OCI-LY7 (cell line): ENCODE results near the gene TNFAIP3.

Experiments
- CTCF ChIP-seq: fragments of 200-600 bp; sonication (generic); conservative IDR thresholded peaks from 2 replicates; pipeline ENCODE4 v1.5.1; 2014; ENCODE audit warnings: mild to moderate bottlenecking, antibody characterized with exemption, low read length, moderate library complexity, mixed read lengths
- EZH2phosphoT487 ChIP-seq: fragments of 200-600 bp; sonication (generic); IDR thresholded peaks from 2 replicates; pipeline ENCODE4 v1.6.1; 2018; ENCODE audit warnings: low read depth, borderline replicate concordance, mild to moderate bottlenecking, mixed run types, antibody characterized with exemption, low read length, moderate library complexity, mixed read lengths

DNA sequence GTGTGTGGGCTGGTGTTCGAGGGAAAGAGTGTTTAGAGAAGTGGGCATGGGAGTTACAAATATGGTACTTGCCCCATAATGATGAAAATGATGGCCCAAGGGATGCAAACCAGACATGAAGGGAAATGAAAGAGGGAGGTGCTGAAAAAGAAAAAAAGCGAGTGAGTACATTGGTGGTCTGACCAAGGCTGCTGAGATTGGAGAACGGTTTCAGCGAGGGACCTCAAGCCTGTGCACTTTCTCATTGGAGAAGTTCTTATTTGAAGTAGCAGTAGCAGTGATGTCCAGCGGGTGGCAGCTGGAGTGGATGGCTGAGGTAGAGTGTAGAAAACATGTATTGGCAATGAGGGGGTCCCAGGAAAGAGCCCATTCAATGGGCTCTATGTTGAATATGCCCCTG is 54.8 kb downstream of the TNFAIP3 start:
- TF ChIP-seq CTCF = no peak
- no peak for TF ChIP-seq EZH2phosphoT487
